Measurements from ENCODE around the gene GHR.

GRCh38 chr5:42606464-42606869 is 183.2 kb downstream of the GHR start:
- TF ChIP-seq CTCF (IDR thresholded peaks at IDR 0.05; ENCODE audit: low read length) (no peak), EZH2 (optimal IDR thresholded peaks at IDR 0.05; ENCODE audit: low read depth, low read length) (no peak)
